Mononuclear cell (primary cell): ENCODE measurements around the gene CRABP2. TPM values are rescaled to one million over a fixed set of nuclear protein-coding genes. Genes with fewer than 3 reads are reported as not detected.

ENCODE experiments used
- H3K27me3 ChIP-seq: 2 replicates; pipeline ENCODE4 v1.6.0; 2011; ENCODE audit warnings: low read length, control low read depth; ENCODE audit not compliant: insufficient read depth
- H3K4me1 ChIP-seq: 2 replicates; pipeline ENCODE4 v1.5.1; 2011; ENCODE audit warnings: mild to moderate bottlenecking, low read length, control low read depth; ENCODE audit not compliant: insufficient read depth
- H3K4me3 ChIP-seq: 2 replicates; pipeline ENCODE4 v1.5.1; 2011; ENCODE audit warnings: mild to moderate bottlenecking, low read length, moderate library complexity
- H3K9me3 ChIP-seq: 2 replicates; pipeline ENCODE4 v1.5.1; 2011; ENCODE audit warnings: low read depth, mild to moderate bottlenecking, control low read depth, low read length
- total RNA-seq: library from RNA; depleted of rRNA; stranded (reverse); fragments of >200 nt; gene quantifications from one replicate; pipeline ENCODE4 v1.2.3, GENCODE V29; 2012

Gene CRABP2
- total RNA-seq, 1 donor: 0.42 TPM

DNA sequence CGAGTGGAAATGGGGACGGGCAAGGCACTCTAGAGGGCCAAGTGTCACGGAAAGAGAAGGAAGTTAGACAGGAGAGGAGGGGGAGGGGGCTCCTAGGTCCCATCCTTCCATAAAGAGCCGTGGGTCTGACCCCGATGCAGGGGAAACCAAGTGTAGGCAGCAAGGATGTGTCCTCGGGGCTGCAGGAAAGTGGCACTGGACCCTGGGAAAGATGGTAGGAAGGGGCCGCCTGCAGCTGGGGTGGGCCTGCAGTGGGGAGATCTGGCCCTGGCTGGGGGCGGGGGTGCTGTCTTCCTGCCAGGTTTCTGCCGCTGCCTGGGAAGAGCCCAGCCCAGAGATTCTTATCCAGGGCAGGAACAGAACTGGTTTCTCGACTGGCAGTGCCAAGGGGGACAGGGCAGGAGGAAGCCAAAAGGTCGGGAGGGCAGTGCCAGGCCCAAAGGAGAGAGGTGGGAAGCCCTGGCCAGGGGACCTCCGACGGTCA, 12.9 kb downstream of the CRABP2 start:
- H3K27me3 ChIP-seq: peaks cover 44% of the 10 kb centered on the region

GRCh38 chr1:156691665-156692440, 13.5 kb downstream of the CRABP2 start:
- peaks cover 6% of the 10 kb centered on the region for H3K4me1 ChIP-seq
- H3K4me3 ChIP-seq: no peak overlapping the region
- no peaks in the 10 kb centered on the region for H3K9me3 ChIP-seq
- H3K27me3 ChIP-seq: peaks cover 42% of the 10 kb centered on the region

More for the DNA sequence above, 12.9 kb downstream of the CRABP2 start:
- Histone ChIP-seq H3K9me3 (no peaks in the 10 kb centered on the region), H3K4me1 (peaks cover 6% of the 10 kb centered on the region), H3K4me3 (no peak overlapping the region)

- Histone ChIP-seq H3K27me3 (peaks cover 42% of the 10 kb centered on the region), H3K4me1 (peaks cover 6% of the 10 kb centered on the region)
Observed at GRCh38 chr1:156691191-156691590, 14.2 kb downstream of the CRABP2 start.

GRCh38 chr1:156690675-156691036, 14.7 kb downstream of the CRABP2 start:
- Histone ChIP-seq H3K4me1 (peaks cover 6% of the 10 kb centered on the region), H3K4me3 (no peak overlapping the region), H3K27me3 (peaks cover 42% of the 10 kb centered on the region), H3K9me3 (no peaks in the 10 kb centered on the region)

More at GRCh38 chr1:156691191-156691590, 14.2 kb downstream of the CRABP2 start:
- Histone ChIP-seq H3K9me3 (no peaks in the 10 kb centered on the region), H3K4me3 (no peak overlapping the region)

DNA sequence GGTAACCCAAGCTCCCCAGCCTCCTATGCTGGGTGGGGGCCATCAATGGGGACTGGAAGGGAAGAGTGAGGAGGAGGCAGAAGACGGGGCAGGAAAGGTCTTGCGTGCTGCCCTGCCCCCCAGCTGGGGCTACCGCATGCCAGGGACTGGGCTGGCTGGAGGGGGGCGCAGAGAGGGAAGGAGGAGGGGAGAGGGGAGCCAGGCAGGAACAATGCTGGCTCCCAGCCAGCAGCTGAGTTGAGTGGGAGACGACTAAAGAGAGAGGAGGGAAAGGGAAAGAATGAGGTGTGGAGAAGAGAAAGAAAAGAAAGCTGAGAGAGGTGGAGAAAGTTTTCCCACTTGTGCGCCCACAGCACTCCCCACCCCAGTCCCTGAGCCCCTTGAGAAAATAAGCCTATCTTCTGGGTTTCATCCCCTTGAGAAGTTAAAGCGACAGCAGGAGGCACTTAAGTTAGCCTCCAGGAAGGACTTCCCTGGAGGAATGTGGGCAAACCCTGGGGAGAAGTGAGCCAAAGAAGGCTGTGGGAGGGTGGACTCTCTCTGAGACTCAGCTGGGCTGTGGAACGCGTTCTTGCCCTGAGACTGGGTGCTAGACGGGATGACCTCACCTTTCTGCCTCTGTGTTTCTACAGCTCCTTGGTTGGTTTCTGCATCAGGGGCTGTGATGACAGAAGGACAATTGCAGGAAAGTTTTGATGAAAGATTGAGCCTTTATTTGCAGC, 15.3 kb downstream of the CRABP2 start:
- Histone ChIP-seq H3K4me3 (no peak overlapping the region), H3K4me1 (peaks cover 6% of the 10 kb centered on the region), H3K9me3 (no peaks in the 10 kb centered on the region), H3K27me3 (peaks cover 42% of the 10 kb centered on the region)

DNA sequence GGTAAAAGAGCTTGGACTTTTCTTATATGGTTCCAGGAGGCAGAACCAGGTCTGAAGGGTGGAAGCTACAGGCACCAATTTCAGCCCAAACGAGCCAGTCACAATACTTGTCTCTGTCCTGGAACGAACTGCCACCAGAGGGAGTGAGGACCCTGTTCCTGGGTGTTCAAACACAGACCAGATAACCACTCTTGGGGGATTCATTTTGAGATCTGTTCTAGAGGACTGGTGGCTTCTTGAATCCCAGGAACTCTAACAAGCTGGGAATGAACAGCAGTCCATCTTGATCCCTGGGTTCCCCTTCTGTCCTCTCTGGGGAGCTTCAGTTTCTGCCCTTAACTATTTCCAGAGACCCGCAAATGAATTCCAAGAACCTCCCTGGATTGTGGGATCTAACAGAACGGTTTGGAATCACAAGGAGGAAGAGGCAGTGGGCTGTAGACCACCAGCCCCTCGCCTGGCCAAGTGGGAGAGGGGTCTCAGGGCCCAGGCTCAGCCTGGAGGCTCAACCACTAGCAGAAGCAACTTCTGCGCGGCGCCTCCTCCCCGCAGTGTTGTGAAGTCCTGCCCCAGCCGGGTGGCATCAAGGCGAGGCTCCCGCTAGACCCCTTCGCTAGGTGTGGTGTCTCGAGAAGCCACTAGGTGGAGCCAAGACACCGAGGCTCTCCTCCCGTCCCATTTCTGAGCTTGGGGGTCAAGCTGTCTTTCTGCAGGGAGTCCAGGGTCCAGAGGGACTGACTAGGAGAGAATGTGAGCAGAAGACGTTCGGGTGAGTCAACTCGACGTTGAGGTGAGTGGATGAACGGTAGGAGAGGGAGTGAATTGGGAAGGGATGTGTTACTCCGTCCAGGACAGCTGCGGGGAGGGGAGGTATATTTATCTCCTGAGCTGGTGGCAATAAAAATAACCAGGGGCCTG, 16.1 kb downstream of the CRABP2 start:
- peaks cover 6% of the 10 kb centered on the region for H3K4me1 ChIP-seq
- peaks cover 42% of the 10 kb centered on the region for H3K27me3 ChIP-seq
- no peak overlapping the region for H3K4me3 ChIP-seq
- no peaks in the 10 kb centered on the region for H3K9me3 ChIP-seq

DNA sequence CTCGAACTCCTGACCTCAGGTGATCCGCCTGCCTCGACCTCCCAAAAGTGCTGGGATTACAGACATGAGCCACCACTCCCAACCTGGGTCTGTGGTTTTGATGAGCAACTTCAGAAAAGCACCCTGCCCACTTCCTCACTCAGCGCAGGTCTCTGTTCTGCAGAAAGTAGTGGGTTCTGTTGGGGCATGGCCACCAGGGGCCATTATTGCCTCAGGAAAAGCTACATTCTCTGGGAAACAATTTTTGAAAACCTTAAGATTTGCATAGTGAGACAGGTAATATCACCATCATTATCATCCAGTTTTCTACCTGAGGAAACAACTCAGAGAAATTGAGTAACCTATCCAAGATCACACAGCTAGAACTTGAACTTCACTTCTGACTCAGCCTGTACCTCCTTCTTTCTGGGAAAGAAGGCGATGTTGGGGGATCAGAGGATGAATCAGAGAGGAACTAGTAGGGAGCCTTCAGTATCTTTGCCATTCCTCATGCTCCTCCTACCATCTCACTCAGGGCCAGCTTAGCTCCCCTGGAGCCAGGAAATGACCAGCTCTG, 21.1 kb downstream of the CRABP2 start:
- Histone ChIP-seq H3K4me3 (no peak overlapping the region), H3K9me3 (no peaks in the 10 kb centered on the region), H3K27me3 (peaks cover 24% of the 10 kb centered on the region), H3K4me1 (peaks cover 3% of the 10 kb centered on the region)

GRCh38 chr1:156682166-156682890, 23.1 kb downstream of the CRABP2 start:
- H3K27me3 ChIP-seq: peaks cover 38% of the 10 kb centered on the region
- no peaks in the 10 kb centered on the region for H3K9me3 ChIP-seq
- H3K4me3 ChIP-seq: no peak overlapping the region
- H3K4me1 ChIP-seq: peaks cover 11% of the 10 kb centered on the region

DNA sequence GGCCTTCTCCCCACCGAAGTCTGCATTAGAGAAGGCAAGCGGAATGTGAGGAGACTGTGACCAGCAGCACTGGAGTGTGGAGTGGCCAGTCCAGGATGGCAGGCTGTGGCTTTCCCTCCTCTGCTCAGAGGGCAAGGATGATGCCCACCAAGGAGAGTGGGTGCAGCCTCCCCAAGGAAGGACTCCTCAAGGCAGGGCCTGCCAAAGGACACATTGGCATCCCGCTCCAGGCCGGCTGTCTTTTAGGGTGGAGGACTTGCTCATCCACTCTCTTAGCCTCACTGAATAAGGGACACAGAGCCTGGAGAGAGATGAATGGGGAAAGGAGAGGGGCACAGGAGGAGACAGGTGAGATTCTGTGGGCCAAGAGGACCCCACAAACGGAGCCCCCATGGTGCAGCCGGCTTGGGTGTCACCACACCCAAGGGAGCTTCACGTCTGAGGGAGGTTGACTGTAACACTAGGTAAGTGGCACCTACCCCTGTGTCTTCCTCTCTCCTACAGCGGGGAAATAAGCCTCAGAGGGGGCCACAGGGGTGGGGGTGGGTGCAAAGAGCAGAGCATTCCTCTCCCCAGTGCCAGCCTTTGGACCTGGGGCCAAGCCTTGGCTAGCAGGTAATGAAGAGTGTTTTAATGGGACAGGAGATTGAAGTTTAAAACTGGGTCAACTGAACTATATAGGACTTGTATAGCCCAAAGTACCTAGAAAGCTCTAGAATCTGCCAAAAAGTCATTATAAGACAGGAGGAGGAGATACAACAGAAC, 24.0 kb downstream of the CRABP2 start:
- Histone ChIP-seq H3K4me1 (peaks cover 16% of the 10 kb centered on the region), H3K9me3 (no peaks in the 10 kb centered on the region), H3K27me3 (peaks cover 45% of the 10 kb centered on the region), H3K4me3 (no peak overlapping the region)

GRCh38 chr1:156680056-156680455, 25.3 kb downstream of the CRABP2 start:
- peaks cover 16% of the 10 kb centered on the region for H3K4me1 ChIP-seq
- H3K9me3 ChIP-seq: no peaks in the 10 kb centered on the region
- H3K27me3 ChIP-seq: peaks cover 56% of the 10 kb centered on the region
- H3K4me3 ChIP-seq: no peak overlapping the region

DNA sequence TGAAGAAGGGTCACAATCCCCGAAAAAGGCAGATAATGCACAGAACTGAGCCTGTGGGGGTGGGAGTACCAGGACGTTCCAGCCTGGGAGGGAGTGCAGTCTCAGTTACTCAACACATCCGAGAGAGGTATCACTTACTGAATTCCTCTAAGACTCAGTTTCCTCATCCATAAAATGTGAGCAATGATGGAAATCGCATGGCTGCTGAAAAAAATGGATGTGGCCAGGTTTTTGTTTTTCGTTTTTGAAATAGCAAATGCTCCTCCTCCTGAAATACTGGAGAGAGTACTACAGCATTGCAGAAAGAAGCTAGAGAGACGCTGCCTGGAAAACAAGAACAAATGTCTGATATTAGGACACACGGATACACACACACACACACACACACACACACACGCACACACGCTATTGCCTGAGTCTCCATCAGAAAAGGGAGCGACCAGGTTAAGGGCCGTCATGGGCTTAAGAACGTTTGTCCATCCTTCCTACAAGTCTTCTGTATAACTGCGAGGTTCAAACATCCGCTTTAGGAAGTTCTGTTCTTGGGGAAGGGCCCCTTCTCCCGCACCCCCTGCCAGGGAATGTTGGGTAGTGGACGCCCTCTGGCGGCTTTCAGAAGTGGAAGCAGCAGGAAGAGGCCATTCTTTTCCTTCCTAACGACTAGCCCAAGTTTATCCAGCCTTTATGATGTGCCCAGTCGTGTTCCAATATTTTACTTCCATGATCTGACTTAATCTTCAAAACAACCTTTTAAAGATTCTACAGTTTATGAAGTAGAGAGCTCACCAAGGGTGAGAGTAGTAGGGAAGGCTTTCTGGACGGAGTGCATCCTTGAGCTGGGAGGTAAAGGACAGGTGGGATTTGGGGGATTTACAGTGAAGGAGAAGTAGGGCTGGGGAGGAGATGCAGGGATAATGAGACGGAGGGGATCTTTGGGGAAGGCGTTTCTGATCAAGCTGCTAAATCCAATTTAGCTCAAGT, 27.5 kb downstream of the CRABP2 start:
- Histone ChIP-seq H3K4me3 (no peak overlapping the region), H3K4me1 (peaks cover 16% of the 10 kb centered on the region), H3K9me3 (no peaks in the 10 kb centered on the region), H3K27me3 (peaks cover 60% of the 10 kb centered on the region)

DNA sequence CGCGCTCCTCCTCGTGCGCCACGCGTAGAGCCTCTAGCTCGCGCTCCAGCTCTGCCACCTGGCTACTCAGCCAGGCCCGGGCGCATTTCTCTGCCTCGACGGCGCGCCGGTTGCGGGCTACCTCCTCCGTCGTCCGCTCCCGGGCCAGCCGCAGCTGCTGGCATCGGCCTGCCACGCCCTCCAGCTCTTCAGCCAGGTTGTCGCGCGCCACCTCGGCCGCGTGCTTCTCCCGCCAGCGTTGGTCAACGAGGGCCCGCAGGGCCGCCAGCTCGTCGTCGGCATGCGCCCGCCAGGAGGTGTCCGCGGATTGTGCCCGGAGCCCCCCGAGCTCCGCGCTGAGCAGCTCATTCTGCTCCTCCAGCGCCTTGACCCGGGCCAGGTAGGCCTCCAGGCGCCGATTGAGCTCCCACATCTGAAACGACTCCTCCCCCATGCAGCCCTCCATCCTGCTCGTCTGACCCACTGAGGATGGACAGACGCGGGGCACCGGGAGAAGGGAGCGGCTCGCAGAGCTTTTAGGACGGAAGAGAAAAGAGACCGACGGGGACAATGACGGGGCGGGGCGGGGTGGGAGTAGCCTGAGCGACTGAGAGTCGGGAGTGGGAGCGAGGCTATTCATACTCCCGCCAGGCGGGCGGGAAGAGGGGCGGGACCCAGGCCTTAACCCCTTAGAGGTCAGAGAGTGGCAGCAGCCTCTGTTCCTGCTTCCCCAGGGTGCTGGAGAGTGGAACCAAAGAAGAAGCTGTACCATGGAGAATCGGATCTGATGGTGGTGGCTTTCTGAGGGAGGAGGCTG, 28.4 kb downstream of the CRABP2 start, which contains the start of gene NES:
Gene NES (minus strand): TSS at position 588 of the 796 bp plus-strand sequence. CDS start 143 bp downstream, at position 445.
- Histone ChIP-seq H3K27me3 (peaks cover 60% of the 10 kb centered on the region), H3K9me3 (no peaks in the 10 kb centered on the region), H3K4me1 (peaks cover 16% of the 10 kb centered on the region), H3K4me3 (no peak within 1 kb of the TSS)
